GM21717 (cell line): ENCODE data around the gene SYT2.
"Not testable (repeated sequence)": the region's sequence is repeated elsewhere in the genome, so short reads cannot be mapped to it uniquely, and the experiment has no call there.

Experiments
- ATAC-seq: cut with Tn5 transposase; IDR thresholded peaks from one replicate; pipeline ENCODE4 v1.9.1; 2021; ENCODE audit warnings: mild to moderate bottlenecking, moderate library complexity; ENCODE audit not compliant: unreplicated experiment

The SYT2 gene

GRCh38 chr1:202578001-202578504 lies 132.2 kb downstream of the SYT2 start:
- no peak for ATAC-seq

GRCh38 chr1:202577381-202577780 lies 132.9 kb downstream of the SYT2 start:
- ATAC-seq = no peak

- ATAC-seq = no peak
Measured at GRCh38 chr1:202576816-202577215, 133.4 kb downstream of the SYT2 start.

GRCh38 chr1:202575918-202576653 lies 134.2 kb downstream of the SYT2 start:
- no peak for ATAC-seq

- no peak for ATAC-seq
Measured at GRCh38 chr1:202572867-202573266, 137.4 kb downstream of the SYT2 start.

GRCh38 chr1:202571719-202572339 lies 138.4 kb downstream of the SYT2 start:
- no peak for ATAC-seq

- ATAC-seq = no peak
Measured at GRCh38 chr1:202569393-202570322, 140.6 kb downstream of the SYT2 start.

GRCh38 chr1:202568826-202569225 lies 141.4 kb downstream of the SYT2 start:
- no peak for ATAC-seq

GRCh38 chr1:202568410-202568809 lies 141.8 kb downstream of the SYT2 start:
- ATAC-seq = no peak

- no peak for ATAC-seq
Measured at GRCh38 chr1:202567738-202568137, 142.5 kb downstream of the SYT2 start.

- peak; percentile 70 for ATAC-seq
Measured at GRCh38 chr1:202565890-202566602, 144.2 kb downstream of the SYT2 start.

GRCh38 chr1:202564958-202565495 lies 145.2 kb downstream of the SYT2 start:
- ATAC-seq = no peak

- no peak for ATAC-seq
Measured at GRCh38 chr1:202563818-202564217, 146.4 kb downstream of the SYT2 start.

- ATAC-seq = no peak
Measured at GRCh38 chr1:202562444-202563060, 147.7 kb downstream of the SYT2 start.

- ATAC-seq = no peak
Measured at GRCh38 chr1:202561726-202562443, 148.4 kb downstream of the SYT2 start.

- ATAC-seq = no peak
Measured at GRCh38 chr1:202561240-202561639, 149.0 kb downstream of the SYT2 start.

GRCh38 chr1:202557662-202558061 lies 152.6 kb downstream of the SYT2 start:
- not testable (repeated sequence) for ATAC-seq

- ATAC-seq = not testable (repeated sequence)
Measured at GRCh38 chr1:202556037-202556436, 154.2 kb downstream of the SYT2 start.

GRCh38 chr1:202554619-202555018 lies 155.6 kb downstream of the SYT2 start:
- ATAC-seq = not testable (repeated sequence)
